H9 (cell line): ENCODE data around the gene TRAF2. TPM values are rescaled to one million over a fixed set of nuclear protein-coding genes. Genes with fewer than 3 reads are reported as not detected.

Source experiments
- DNase-seq: peaks from one replicate; pipeline ENCODE4 v3.0.0-alpha.2; 2017
- H2AFZ ChIP-seq: one replicate; pipeline ENCODE4 v1.6.1; 2013; ENCODE audit warnings: mild to moderate bottlenecking, low read length, control low read depth, moderate library complexity
- H2AK5ac ChIP-seq: 2 replicates; pipeline ENCODE4 v1.6.1; 2013; ENCODE audit warnings: low read length, control low read depth, mixed read lengths; ENCODE audit not compliant: insufficient read length
- H2BK120ac ChIP-seq: one replicate; pipeline ENCODE4 v1.6.1; 2013; ENCODE audit warnings: low read depth, mild to moderate bottlenecking, low read length, control low read depth, inconsistent platforms; ENCODE audit not compliant: poor library complexity, severe bottlenecking
- H2BK12ac ChIP-seq: 2 replicates; pipeline ENCODE4 v1.6.1; 2013; ENCODE audit warnings: low read length, control low read depth, mixed read lengths, low read depth; ENCODE audit not compliant: insufficient read length
- H2BK15ac ChIP-seq: 2 replicates; pipeline ENCODE4 v1.6.1; 2013; ENCODE audit warnings: low read depth, low read length, control low read depth
- H2BK20ac ChIP-seq: one replicate; pipeline ENCODE4 v1.6.1; 2013; ENCODE audit warnings: low read depth, mild to moderate bottlenecking, low read length, control low read depth, inconsistent platforms; ENCODE audit not compliant: poor library complexity, severe bottlenecking
- H2BK5ac ChIP-seq: 2 replicates; pipeline ENCODE4 v1.6.1; 2013; ENCODE audit warnings: low read length, control low read depth, mixed read lengths; ENCODE audit not compliant: insufficient read length
- H3K14ac ChIP-seq: 2 replicates; pipeline ENCODE4 v1.6.1; 2013; ENCODE audit warnings: low read length, control low read depth; ENCODE audit not compliant: insufficient read depth
- H3K18ac ChIP-seq: 2 replicates; pipeline ENCODE4 v1.6.1; 2013; ENCODE audit warnings: low read depth, mild to moderate bottlenecking, mixed read lengths, low read length, control low read depth; ENCODE audit not compliant: insufficient read length
- H3K23ac ChIP-seq: 2 replicates; pipeline ENCODE4 v1.6.1; 2013; ENCODE audit warnings: low read length, control low read depth, mixed read lengths, low read depth; ENCODE audit not compliant: insufficient read length
- H3K23me2 ChIP-seq: 2 replicates; pipeline ENCODE4 v1.6.1; 2013; ENCODE audit warnings: low read depth, mild to moderate bottlenecking, mixed read lengths, low read length, control low read depth; ENCODE audit not compliant: insufficient read length, poor library complexity, severe bottlenecking
- H3K27ac ChIP-seq: 2 replicates; pipeline ENCODE4 v1.5.1; 2013; ENCODE audit warnings: low read length, control low read depth, mixed read lengths, low read depth; ENCODE audit not compliant: insufficient read length
- H3K27me3 ChIP-seq: 2 replicates; pipeline ENCODE4 v1.6.1; 2013; ENCODE audit warnings: low read length, control low read depth, inconsistent platforms; ENCODE audit not compliant: insufficient read depth
- H3K4ac ChIP-seq: 2 replicates; pipeline ENCODE4 v1.6.1; 2013; ENCODE audit warnings: low read depth, mild to moderate bottlenecking, control low read depth, inconsistent platforms, low read length, moderate library complexity
- H3K4me1 ChIP-seq: 2 replicates; pipeline ENCODE4 v1.6.1; 2013; ENCODE audit warnings: low read length, control low read depth, inconsistent platforms; ENCODE audit not compliant: insufficient read depth
- H3K4me2 ChIP-seq: 2 replicates; pipeline ENCODE4 v1.6.1; 2013; ENCODE audit warnings: low read length, control low read depth, mixed read lengths; ENCODE audit not compliant: insufficient read length, insufficient read depth
- H3K56ac ChIP-seq: 2 replicates; pipeline ENCODE4 v1.6.1; 2013; ENCODE audit warnings: low read depth, mild to moderate bottlenecking, mixed read lengths, low read length, control low read depth; ENCODE audit not compliant: insufficient read length
- H3K79me1 ChIP-seq: 2 replicates; pipeline ENCODE4 v1.6.1; 2013; ENCODE audit warnings: low read depth, mild to moderate bottlenecking, moderate library complexity, low read length, control low read depth, inconsistent platforms; ENCODE audit not compliant: insufficient read depth, poor library complexity, severe bottlenecking
- H3K79me2 ChIP-seq: 2 replicates; pipeline ENCODE4 v1.6.1; 2013; ENCODE audit warnings: low read length, control low read depth, inconsistent platforms; ENCODE audit not compliant: insufficient read depth
- H3K9ac ChIP-seq: 2 replicates; pipeline ENCODE4 v1.6.1; 2013; ENCODE audit warnings: low read length, control low read depth, mixed read lengths; ENCODE audit not compliant: insufficient read length; ENCODE audit errors: extremely low read depth
- H3K9me3 ChIP-seq: one replicate; pipeline ENCODE4 v1.6.1; 2013; ENCODE audit warnings: low read depth, low read length, inconsistent platforms; ENCODE audit not compliant: control insufficient read depth
- H3T11ph ChIP-seq: one replicate; pipeline ENCODE4 v1.6.1; 2013; ENCODE audit warnings: mild to moderate bottlenecking, low read length, control low read depth, inconsistent platforms
- H4K20me1 ChIP-seq: one replicate; pipeline ENCODE4 v1.6.1; 2013; ENCODE audit not compliant: control insufficient read depth, insufficient read length, insufficient read depth
- H4K5ac ChIP-seq: 2 replicates; pipeline ENCODE4 v1.6.1; 2013; ENCODE audit warnings: low read depth, mild to moderate bottlenecking, mixed read lengths, low read length, control low read depth; ENCODE audit not compliant: insufficient read length
- H4K8ac ChIP-seq: replicated peaks from 2 replicates; pipeline ENCODE4 v1.6.1; 2013; ENCODE audit warnings: low read length, control low read depth, mixed read lengths, low read depth; ENCODE audit not compliant: insufficient read length
- H4K91ac ChIP-seq: 2 replicates; pipeline ENCODE4 v1.6.1; 2013; ENCODE audit warnings: low read depth, mild to moderate bottlenecking, moderate library complexity, mixed read lengths, low read length, control low read depth; ENCODE audit not compliant: insufficient read length
- H3K27ac Mint-ChIP-seq, 3 experiments: 2 replicates in 2 of 3; 3 replicates in 1 of 3; pipeline ENCODE4 v1.8.0; 2020 to 2021; ENCODE audit warnings: mixed read lengths in 3 of 3, mild to moderate bottlenecking in 1 of 3, moderate library complexity in 1 of 3
- H3K27me3 Mint-ChIP-seq: 2 replicates; pipeline ENCODE4 v1.8.0; 2021; ENCODE audit warnings: low read depth, mild to moderate bottlenecking, moderate library complexity, mixed read lengths
- H3K36me3 Mint-ChIP-seq, 3 experiments: 2 replicates in 2 of 3; 3 replicates in 1 of 3; pipeline ENCODE4 v1.8.0; 2020 to 2021; ENCODE audit warnings: low read depth in 3 of 3, mixed read lengths in 3 of 3; ENCODE audit not compliant: insufficient read depth in 1 of 3
- H3K4me1 Mint-ChIP-seq, 2 experiments: 2 replicates each; pipeline ENCODE4 v1.8.0; 2020; ENCODE audit warnings: mixed read lengths in 2 of 2
- H3K4me3 Mint-ChIP-seq, 2 experiments: 2 replicates in 1 of 2; 3 replicates in 1 of 2; pipeline ENCODE4 v1.8.0; 2020 to 2021; ENCODE audit warnings: mild to moderate bottlenecking in 2 of 2, mixed read lengths in 2 of 2, moderate library complexity in 1 of 2
- H3K9me3 Mint-ChIP-seq, 2 experiments: 2 replicates in 1 of 2; 3 replicates in 1 of 2; pipeline ENCODE4 v1.8.0; 2020; ENCODE audit warnings: mild to moderate bottlenecking in 2 of 2, mixed read lengths in 2 of 2, moderate library complexity in 1 of 2
- CTCF ChIP-seq: fragments of 200-600 bp; sonication (generic); conservative IDR thresholded peaks from 3 replicates; pipeline ENCODE4 v1.8.0; 2021; ENCODE audit warnings: antibody characterized with exemption, mild to moderate bottlenecking
- WGBS: extraction: QIAGEN DNeasy Blood & Tissue Kit; methylation state at CpG from one replicate; pipeline ENCODE4 v1.1.7; 2013; ENCODE audit warnings: missing lambda C conversion rate, low lambda C conversion rate, mixed read lengths; ENCODE audit not compliant: insufficient read length; ENCODE audit errors: extremely low coverage; 5-methylcytosine and 5-hydroxymethylcytosine counted together
- total RNA-seq: library from RNA; stranded (reverse); gene quantifications from 2 replicates; pipeline ENCODE4 v1.2.1, GENCODE V29; 2021

The TRAF2 gene
- total RNA-seq, 1 experiment from 2014 or later: 48.8 TPM

- Histone ChIP-seq H3K79me2 (no peaks in the 10 kb centered on the region), H3K4ac (no peak overlapping the region), H2AK5ac (no peak overlapping the region), H3K4me2 (no peak overlapping the region), H3K23ac (no peak overlapping the region), H4K20me1 (no peaks in the 10 kb centered on the region), H2AFZ (no peak overlapping the region), H3K18ac (no peak overlapping the region), H2BK20ac (no peak overlapping the region), H2BK12ac (no peak overlapping the region), H3T11ph (no peak overlapping the region), H2BK5ac (no peak overlapping the region), H3K27me3 (no peaks in the 10 kb centered on the region), H3K14ac (no peak overlapping the region), H3K27ac (no peak overlapping the region), H2BK15ac (no peak overlapping the region), H3K4me1 (no peaks in the 10 kb centered on the region), H3K23me2 (peaks cover 3% of the 10 kb centered on the region), H3K9me3 (no peaks in the 10 kb centered on the region), H4K8ac (no peak overlapping the region), H3K9ac (no peak overlapping the region), H3K56ac (no peak overlapping the region), H4K5ac (no peak overlapping the region), H2BK120ac (no peak overlapping the region), H3K79me1 (no peaks in the 10 kb centered on the region), H4K91ac (no peak overlapping the region)
- Mint-ChIP-seq H3K27ac (no peak overlapping the region), H3K27me3 (peaks cover 3% of the 10 kb centered on the region; the same call in 1 of the 2 replicates), H3K9me3 (no peaks in the 10 kb centered on the region), H3K36me3 (peaks cover 2 to 61% (median 38%) of the 10 kb centered on the region in 3 experiments; a peak in 5 of 7 replicates), H3K4me3 (no peak overlapping the region), H3K4me1 (peaks cover 8% of the 10 kb centered on the region in 2 experiments)
- no CpG with 5 or more reads among the region's 16 CpGs for WGBS
- no peak for TF ChIP-seq CTCF
- no peak for DNase-seq
Observed at GRCh38 chr9:136939996-136940525, 53.7 kb downstream of the TRAF2 start.
